ENCODE data around the gene BGN.

- TF ChIP-seq NFIC (IDR thresholded peaks at IDR 0.05) (no peak), EP300 (IDR thresholded peaks at IDR 0.05; ENCODE audit: borderline replicate concordance) (no peak), REST (IDR thresholded peaks at IDR 0.05; ENCODE audit: low read depth) (no peak)
Measured at GRCh38 chrX:153526042-153526441, 31.3 kb downstream of the BGN start.

Data from Ishikawa (cell line).